Stimulated activated CD4-positive, alpha-beta T cell treated with anti-CD3 and anti-CD28 coated beads, TNF-alpha, amount 100 ng/mL, for 1 hour (primary cell): ENCODE results near the gene CROCC2.

Source experiments
- DNase-seq, 3 donors: peaks; one replicate each; pipeline ENCODE4 v3.0.0-alpha.2; 2020; ENCODE audit warnings: low read depth in 3 of 3, low spot score in 1 of 3

Gene CROCC2

DNA sequence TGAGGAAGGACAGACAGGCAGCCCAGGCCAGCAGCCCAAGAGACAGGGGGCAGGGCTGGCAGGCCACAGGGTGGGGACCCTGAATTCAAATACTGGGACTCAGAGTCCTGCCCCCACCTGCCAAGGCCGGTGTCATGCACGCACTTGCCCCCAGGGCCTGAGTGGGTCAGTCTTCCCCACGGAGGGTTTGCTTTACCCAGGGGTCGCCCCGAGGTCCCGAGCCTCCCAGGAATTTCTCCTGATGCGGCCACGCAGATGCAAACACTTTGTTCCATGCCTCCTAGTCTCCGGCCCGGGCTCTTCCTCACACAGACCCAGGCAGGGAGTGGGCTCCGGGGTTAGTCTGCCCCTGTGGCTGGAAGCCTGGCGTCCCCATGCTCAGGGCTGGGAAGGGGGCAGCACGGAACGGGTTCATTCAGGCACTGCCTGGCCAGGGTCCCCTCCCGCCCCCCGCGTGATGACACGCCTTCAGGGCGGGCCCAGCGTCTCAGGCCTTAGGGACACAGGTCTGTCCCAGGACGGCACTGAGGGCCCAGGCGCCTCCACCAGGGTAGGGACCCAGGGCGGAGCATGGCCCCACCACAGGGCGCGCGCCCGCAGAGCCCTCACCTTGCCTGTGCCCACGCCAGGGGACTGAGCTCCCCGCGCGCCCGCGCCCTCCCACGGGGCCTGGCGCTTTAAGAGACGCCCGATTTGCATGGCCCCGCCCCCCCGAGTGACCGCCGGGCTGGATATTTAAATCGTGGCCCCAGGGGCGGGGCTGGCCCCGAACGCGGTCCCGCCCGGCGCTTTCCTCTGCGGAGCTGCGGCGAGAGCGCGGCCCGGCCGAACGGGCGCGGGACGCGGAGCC is 91.9 kb downstream of the CROCC2 start, which contains the start of gene SNED1:
SNED1 (plus strand) TSS at position 763 of the 850 bp plus-strand sequence. CDS start 220 bp downstream, outside the sequence.
- DNase-seq: no peak

DNA sequence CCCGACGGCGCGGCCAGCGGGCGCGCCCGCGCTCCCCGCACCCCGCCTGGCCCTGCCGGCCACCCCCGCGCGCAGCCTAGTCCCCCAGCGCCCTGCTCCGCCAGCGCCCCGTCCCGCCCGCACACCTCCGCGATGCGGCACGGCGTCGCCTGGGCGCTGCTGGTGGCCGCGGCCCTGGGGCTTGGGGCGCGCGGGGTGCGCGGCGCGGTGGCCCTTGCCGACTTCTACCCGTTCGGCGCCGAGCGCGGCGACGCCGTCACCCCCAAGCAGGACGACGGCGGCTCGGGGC is 92.5 kb downstream of the CROCC2 start:
- no peak for DNase-seq

DNA sequence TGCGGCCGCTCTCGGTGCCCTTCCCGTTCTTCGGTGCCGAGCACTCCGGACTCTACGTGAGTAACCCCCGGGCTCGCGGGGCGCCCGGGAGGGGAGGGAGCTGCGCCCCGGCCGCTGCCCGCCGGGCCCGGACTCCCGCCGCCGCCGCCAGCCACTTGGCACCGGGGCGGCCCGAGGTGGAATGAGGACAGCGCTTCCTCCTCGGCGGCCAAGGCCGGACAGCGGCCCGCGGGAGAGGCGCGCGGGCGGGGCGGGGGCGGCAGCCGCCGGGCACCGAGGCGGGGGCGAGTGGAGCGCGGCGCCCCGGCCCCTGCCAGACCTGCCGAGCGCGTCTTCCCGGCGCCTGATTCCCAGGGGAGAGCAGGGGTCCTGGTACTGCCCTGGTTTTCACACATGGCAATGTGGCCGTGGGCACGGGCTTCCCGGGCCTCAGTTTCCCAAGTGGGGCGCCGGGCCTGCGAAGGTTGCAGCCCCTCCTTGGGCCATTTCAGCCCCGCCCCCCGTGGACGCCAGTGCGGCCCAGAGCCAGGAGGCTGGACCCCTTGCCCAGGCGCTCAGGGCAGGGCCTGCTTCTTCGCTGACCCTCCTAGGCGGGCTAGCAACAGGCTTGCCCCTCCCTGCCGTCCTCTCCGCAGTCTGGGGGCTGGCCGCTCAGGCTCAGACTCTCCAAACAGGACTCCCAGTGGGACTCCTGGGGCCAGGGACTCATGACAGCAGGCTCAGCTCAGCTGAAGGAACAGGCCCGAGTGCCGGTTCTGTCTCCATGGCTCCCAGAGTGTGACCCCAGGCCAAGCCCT is 93.1 kb downstream of the CROCC2 start:
- no peak for DNase-seq

- DNase-seq: no peak
These were observed 93.9 kb downstream of the CROCC2 start for GRCh38 chr2:240999873-241000541.

DNA sequence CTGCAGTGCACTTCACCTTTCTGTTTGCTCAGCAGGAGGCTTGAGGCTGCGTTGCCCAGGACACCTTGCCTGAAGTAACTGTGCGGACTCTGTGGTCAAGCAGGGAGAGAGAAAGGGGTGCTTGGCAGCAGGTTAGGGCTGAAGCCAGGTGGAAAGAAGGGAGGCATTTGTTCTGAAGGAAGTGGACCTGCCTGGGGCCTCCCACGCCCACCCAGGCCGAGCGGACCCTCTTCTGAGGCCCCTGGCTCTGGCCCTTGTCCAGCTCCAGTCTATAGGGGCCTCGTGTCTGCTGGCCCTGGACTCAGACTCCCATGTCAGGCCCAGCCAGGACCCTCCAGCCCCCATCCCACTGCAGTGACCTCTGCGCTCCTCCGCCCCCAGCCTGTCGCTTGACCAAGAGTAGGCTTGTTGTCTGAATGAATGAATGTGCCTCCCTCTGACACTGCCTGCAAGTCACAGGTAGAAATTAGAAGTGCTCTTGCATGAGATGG is 94.7 kb downstream of the CROCC2 start:
- DNase-seq: no peak

DNA sequence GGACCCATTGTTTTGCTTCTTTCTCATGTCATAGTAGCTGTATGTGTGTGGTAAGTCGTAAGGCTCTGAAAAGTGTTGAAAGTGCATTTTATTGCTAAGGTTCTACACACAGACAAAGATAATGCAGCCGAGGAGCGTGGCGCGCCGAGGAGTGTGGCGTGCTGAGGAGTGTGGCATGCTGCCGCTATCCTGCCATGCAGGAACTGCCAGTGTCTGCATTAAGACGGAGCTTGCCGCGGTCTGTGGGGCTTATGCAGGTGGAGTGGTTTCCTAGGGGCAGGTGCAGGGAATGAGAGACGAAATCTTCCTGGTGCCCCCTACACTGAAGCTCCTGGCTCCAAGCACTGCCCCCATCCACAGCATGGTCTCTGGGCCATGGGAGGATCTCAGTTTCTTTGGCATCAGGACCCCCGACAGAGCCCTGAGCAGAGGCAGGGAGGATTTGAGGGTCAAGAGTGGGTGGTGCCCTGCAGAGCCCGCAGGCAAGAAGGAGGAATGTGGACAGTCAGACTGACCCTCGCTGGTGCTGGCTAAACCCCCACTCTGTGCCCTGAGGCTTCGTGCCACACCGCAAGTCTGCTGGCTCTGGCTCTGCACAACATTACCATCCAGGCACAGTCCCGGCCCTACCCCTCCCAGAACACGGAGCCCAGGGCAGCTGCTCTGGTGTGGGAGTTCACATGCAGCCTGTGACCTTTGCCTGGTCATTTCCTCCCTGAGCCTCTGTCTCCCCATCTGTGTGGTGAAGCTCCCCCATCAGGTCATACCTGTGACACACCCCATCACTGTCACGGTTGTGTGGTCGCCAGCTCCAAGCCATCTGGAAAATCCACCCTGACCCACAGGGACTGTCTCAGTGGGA is 95.5 kb downstream of the CROCC2 start:
- DNase-seq: no peak

DNA sequence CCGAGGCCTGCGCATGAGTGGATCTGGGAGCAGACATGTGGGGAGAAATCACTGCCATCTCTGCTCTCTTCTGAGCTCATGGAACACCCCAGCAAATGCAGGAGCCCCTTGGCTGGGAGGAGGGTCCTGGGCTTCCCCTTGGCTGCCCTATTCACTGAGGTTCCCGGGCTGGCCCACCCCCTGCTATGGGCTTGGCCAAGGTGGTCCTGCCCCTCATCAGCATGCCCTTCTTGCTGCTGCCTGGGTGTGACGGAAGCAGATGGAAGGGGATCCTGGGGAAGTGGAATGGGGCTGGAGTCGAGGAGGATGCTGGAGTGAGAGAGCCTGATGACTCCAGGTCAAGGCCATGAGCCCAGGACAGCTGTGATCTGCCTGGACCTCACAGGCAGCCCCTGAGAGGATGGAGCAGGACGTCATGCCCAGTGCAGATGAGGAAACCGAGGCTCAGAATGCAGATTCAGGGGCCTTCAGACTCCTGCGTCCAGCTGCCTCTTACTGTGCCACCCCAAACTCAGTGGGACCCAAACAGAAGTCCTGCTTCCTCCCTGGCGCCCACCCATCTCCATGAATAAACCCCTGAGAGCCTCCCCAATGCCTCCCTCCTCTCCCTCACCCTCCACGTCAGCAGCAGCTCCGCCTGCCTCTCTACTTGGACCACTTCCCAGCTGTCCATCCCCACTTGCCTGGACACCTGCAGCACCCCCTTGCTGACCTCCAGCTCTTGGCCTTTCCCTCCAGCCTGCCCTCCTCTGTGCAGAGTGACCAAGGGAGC is 96.3 kb downstream of the CROCC2 start:
- no peak for DNase-seq

DNA sequence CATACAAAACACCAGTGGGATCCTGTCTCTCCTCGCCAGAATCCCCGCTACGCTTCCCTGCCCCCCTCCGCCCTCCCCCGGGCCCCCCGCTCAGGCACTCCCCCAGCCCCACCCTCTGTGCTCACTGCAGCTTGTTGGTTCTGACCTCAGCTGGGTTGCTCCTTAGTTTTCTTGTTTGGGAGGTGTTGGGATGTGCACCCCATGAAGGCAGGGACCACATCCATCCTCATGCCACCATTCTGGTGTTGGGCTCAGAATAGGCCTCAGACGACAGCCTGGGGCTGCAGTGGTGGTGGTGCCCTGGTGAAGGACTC is 96.9 kb downstream of the CROCC2 start:
- no peak for DNase-seq

DNA sequence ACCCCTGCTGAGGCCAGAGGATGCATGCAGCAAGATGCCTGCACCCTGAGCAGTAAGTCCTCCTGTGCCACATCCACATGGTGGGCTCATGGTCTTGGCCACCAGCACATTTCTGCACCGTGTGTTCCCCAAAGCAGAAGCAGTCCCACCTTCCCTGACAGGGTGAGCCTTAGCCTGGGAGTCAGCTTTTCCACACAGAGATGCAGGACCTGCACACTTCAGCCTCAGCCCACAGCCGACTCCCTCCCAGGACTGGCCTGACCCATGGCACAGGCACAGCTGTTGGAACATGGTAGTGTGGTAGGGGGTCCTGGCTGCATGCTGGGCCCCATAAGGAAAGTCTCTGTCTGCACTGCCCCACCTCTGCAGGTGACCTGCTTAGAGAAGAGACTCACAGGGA is 97.2 kb downstream of the CROCC2 start:
- DNase-seq: no peak

GRCh38 chr2:241003830-241004564 is 97.9 kb downstream of the CROCC2 start:
- DNase-seq: no peak

DNA sequence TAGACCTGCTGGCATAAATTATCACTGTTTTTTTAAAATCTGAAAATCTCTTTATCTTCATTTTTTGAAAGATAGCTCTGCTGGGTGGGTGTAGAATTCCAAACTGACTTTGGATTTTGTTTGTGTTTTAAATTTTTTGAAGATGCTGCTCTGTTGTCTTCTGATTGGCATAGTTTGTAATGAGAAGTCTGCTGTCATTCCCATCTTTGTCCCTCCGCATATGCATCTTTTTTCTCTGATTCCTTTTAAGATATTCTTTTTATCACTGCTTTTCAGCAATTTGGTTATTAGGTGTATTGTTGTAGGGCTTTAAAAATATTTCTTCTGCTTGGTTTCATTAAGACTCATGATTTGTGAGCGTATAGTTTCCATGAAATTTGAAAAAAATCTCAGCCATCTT is 99.4 kb downstream of the CROCC2 start:
- no peak for DNase-seq

GRCh38 chr2:241006412-241006811 is 100.3 kb downstream of the CROCC2 start:
- DNase-seq: no peak

DNA sequence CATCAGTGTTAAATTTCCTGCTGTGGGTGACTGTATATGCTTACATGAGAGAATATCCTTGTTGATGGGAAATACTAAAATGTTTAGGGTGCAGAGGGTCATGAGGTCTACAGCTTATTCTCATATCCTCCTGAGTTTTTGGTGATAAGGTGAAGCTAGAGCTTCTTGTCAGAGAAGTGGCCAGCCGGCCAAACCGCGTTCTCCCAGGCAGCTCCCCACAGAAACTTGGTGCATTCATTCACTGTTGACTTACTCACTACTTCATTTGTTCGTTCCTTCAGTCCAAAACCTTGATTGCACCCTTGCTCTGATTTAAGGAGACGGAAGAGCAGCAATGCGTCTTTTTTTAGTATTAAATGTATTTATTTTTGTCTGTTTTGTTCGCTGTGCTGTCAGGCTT is 101.0 kb downstream of the CROCC2 start:
- DNase-seq: no peak

DNA sequence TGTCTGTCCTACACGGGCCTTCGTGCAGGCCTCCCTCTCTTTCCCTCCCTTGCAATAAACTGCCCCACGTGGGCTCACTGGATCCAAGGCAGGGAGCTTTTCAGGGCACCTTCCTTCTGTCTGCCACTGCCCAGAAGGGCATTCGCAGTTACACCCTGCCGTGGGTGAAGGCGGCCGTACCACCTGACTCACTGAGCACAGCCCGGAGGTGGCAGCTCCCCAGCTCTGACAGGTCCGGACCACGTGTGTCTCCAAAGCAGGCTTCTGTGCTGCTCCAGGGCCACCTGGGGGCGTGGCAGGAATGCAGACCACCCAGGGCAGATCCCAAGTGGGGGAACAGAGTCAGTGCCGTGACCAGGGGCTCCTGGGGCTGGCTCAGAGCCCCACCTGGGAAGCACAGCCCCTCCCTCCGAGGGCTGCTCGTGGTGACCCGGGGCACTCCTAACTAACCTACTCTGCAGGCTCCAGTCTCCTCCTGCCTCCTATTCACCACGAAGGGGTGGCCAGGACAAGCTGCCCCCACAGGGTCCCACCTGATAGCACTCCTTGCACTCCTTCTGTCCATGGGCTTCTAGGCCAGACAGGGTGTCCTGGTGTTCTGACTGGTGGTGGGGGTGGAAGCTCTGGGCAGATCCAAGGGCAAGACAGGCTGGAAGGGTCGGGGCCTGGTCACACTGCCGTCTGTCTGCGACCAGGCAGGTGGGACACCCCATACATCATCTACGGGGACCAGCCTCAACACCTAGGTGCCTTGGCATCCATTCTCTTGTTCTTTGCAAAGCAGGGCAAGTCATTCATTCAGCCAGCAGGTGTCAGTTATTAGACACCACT is 102.0 kb downstream of the CROCC2 start:
- no peak for DNase-seq

DNA sequence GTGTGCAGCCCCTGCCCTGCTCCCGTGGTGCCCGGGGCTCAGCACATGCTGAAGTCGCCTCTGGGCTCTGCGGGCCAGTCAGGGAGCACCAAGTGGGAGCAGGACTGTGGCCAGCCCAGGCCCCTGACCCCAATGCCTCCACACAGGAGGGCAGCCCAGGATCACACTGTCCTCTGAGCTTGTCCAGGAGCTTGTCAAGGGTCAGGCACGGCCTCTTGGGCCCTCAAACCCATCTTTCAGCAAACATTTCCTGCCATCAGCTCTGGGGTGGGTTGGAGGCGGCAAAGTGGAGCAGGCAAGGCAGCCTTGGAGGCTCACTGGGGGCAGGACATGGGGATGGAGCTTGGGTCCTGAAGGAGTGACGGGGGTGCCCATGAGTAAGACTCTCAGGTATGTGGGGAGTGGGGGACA is 102.6 kb downstream of the CROCC2 start:
- DNase-seq: no peak

DNA sequence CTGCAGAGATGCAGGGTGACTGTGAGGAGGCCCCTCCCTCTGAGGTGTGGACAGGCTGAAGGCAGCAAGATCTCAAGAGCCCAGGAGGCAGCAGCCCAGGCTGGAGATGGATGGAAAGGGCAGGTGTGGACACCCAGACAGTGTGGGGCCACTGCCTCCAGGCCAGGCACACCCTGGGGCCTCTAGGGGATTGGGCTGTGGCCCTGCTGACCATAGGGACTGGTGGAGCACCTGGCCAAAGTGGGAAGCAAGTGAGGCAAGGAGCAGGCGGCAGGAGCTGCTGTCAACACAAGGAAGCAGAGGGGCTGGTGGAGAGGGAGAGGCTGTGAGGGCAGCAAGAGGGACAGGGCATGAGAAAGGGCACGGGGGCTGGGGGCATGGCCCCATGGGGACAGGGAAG is 103.1 kb downstream of the CROCC2 start:
- DNase-seq: no peak

GRCh38 chr2:241009601-241010530 is 103.7 kb downstream of the CROCC2 start:
- peak in 1 of 3 donors; percentile 15 for DNase-seq
